Measurements from ENCODE around the gene THPO. TPM values are rescaled to one million over a fixed set of nuclear protein-coding genes. Genes with fewer than 3 reads are reported as not detected.

THPO gene
- total RNA-seq, 1 experiment from 2014 or later: 0.55 TPM

- TF ChIP-seq IRF1 (CRISPR knock-in tag; IDR thresholded peaks at IDR 0.05) (no peak), RELA (CRISPR knock-in tag; IDR thresholded peaks at IDR 0.05; ENCODE audit: borderline replicate concordance) (no peak), ZNF138 (CRISPR knock-in tag; conservative IDR thresholded peaks at IDR 0.05) (no peak), AFF4 (CRISPR knock-in tag; IDR thresholded peaks at IDR 0.05; ENCODE audit: borderline replicate concordance) (no peak)
Observed at GRCh38 chr3:184332370-184333090, 45.5 kb downstream of the THPO start (continued).

- ChIA-PET POLR2A (no interaction called here), CTCF (no interaction called here)
- H3K4me3 Mint-ChIP-seq: no peak overlapping the region
- ATAC-seq (no peak), DNase-seq (ENCODE audit: low spot score) (no peak)
- peaks cover 96% of the 10 kb centered on the region for H3K36me3 Mint-ChIP-seq
- H3K27me3 Mint-ChIP-seq (ENCODE audit: low read depth): no peaks in the 10 kb centered on the region
- H3K4me1 Mint-ChIP-seq: no peaks in the 10 kb centered on the region
- no peak overlapping the region for H3K27ac Mint-ChIP-seq
- TF ChIP-seq CREM (CRISPR knock-in tag; IDR thresholded peaks at IDR 0.05): no peak
- no peak for TF ChIP-seq SMAD4 (CRISPR knock-in tag; IDR thresholded peaks at IDR 0.05)
- no peak for TF ChIP-seq ATF3 (CRISPR knock-in tag; conservative IDR thresholded peaks at IDR 0.05)
- TF ChIP-seq TEAD1 (CRISPR knock-in tag; IDR thresholded peaks at IDR 0.05): no peak
- no peak for TF ChIP-seq RORB (CRISPR knock-in tag; IDR thresholded peaks at IDR 0.05)
- no peak for TF ChIP-seq E2F1 (CRISPR knock-in tag; IDR thresholded peaks at IDR 0.05)
- no peak for TF ChIP-seq ETV6 (CRISPR knock-in tag; IDR thresholded peaks at IDR 0.05)
- TF ChIP-seq PRRX2 (CRISPR knock-in tag; IDR thresholded peaks at IDR 0.05): no peak
- TF ChIP-seq AR (CRISPR knock-in tag; IDR thresholded peaks at IDR 0.05): no peak
- TF ChIP-seq FOXJ3 (CRISPR knock-in tag; IDR thresholded peaks at IDR 0.05; ENCODE audit: borderline replicate concordance): no peak
- TF ChIP-seq USF1 (CRISPR knock-in tag; IDR thresholded peaks at IDR 0.05): no peak
- no peak for TF ChIP-seq ZNF425 (CRISPR knock-in tag; conservative IDR thresholded peaks at IDR 0.05)
- TF ChIP-seq ATF6 (CRISPR knock-in tag; IDR thresholded peaks at IDR 0.05): no peak
- no peaks in the 10 kb centered on the region for H3K9me3 Mint-ChIP-seq
Observed at GRCh38 chr3:184328516-184328915, 49.5 kb downstream of the THPO start.
